Mesendoderm (in vitro differentiated cells): ENCODE results near the gene AGR2.

Source experiments
- DNase-seq: peaks from one replicate; pipeline ENCODE4 v3.0.0; 2013
- H2AK5ac ChIP-seq: 2 replicates; pipeline ENCODE4 v1.6.1; 2013; ENCODE audit warnings: low read length, inconsistent platforms
- H2BK120ac ChIP-seq: 2 replicates; pipeline ENCODE4 v1.6.1; 2013; ENCODE audit warnings: low read depth, mild to moderate bottlenecking, low read length, moderate library complexity, mixed read lengths
- H2BK15ac ChIP-seq: replicated peaks from 2 replicates; pipeline ENCODE4 v1.6.1; 2013; ENCODE audit warnings: low read depth, mild to moderate bottlenecking, moderate library complexity
- H2BK5ac ChIP-seq: 2 replicates; pipeline ENCODE4 v1.6.1; 2013; ENCODE audit warnings: low read length, inconsistent platforms
- H3K18ac ChIP-seq: 2 replicates; pipeline ENCODE4 v1.6.1; 2013; ENCODE audit warnings: mild to moderate bottlenecking, low read length, mixed read lengths
- H3K23ac ChIP-seq: one replicate; pipeline ENCODE4 v1.6.1; 2013; ENCODE audit warnings: low read length
- H3K27ac ChIP-seq: 2 replicates; pipeline ENCODE4 v1.5.1; 2013; ENCODE audit warnings: low read depth, mild to moderate bottlenecking, inconsistent platforms, low read length, moderate library complexity
- H3K27me3 ChIP-seq: 2 replicates; pipeline ENCODE4 v1.6.1; 2013; ENCODE audit warnings: low read length, control low read depth, mild to moderate bottlenecking, inconsistent platforms; ENCODE audit not compliant: insufficient read depth, poor library complexity
- H3K36me3 ChIP-seq: 2 replicates; pipeline ENCODE4 v1.6.1; 2013; ENCODE audit warnings: low read length, inconsistent platforms; ENCODE audit not compliant: control insufficient read depth, insufficient read depth
- H3K4ac ChIP-seq: one replicate; pipeline ENCODE4 v1.6.1; 2013; ENCODE audit warnings: low read depth, mild to moderate bottlenecking, low read length, moderate library complexity
- H3K4me1 ChIP-seq: 2 replicates; pipeline ENCODE4 v1.6.1; 2013; ENCODE audit warnings: low read depth, low read length, inconsistent platforms; ENCODE audit not compliant: control insufficient read depth
- H3K4me2 ChIP-seq: 2 replicates; pipeline ENCODE4 v1.6.1; 2013; ENCODE audit warnings: low read length
- H3K4me3 ChIP-seq: 2 replicates; pipeline ENCODE4 v1.5.1; 2013; ENCODE audit warnings: mild to moderate bottlenecking, low read length
- H3K56ac ChIP-seq: one replicate; pipeline ENCODE4 v1.6.1; 2013; ENCODE audit warnings: low read length
- H3K79me1 ChIP-seq: 2 replicates; pipeline ENCODE4 v1.6.1; 2013; ENCODE audit warnings: low read length, inconsistent platforms
- H3K79me2 ChIP-seq: 2 replicates; pipeline ENCODE4 v1.6.1; 2013; ENCODE audit warnings: mild to moderate bottlenecking, low read length; ENCODE audit not compliant: control insufficient read depth, insufficient read depth
- H3K9ac ChIP-seq: 2 replicates; pipeline ENCODE4 v1.6.1; 2013; ENCODE audit warnings: low read length, inconsistent platforms
- H4K5ac ChIP-seq: one replicate; pipeline ENCODE4 v1.6.1; 2013; ENCODE audit warnings: low read length
- H4K8ac ChIP-seq: one replicate; pipeline ENCODE4 v1.6.1; 2013; ENCODE audit warnings: low read depth, mild to moderate bottlenecking, control low read depth, low read length, moderate library complexity
- WGBS: extraction: QIAGEN DNeasy Blood & Tissue Kit; methylation state at CpG from one replicate; pipeline ENCODE4 v1.1.7; 2013; ENCODE audit warnings: low lambda C conversion rate, missing lambda C conversion rate; ENCODE audit not compliant: insufficient coverage; ENCODE audit errors: extremely low coverage; 5-methylcytosine and 5-hydroxymethylcytosine counted together

Gene AGR2

GRCh38 chr7:16753102-16753931 lies 51.5 kb downstream of the AGR2 start, which contains the start of gene TSPAN13:
Gene TSPAN13 (plus strand): TSS chr7:16753755. CDS start chr7:16753968, 213 bp downstream.
- Histone ChIP-seq H3K56ac (peak within 1 kb of the TSS; percentile 89), H3K4ac (no peak within 1 kb of the TSS), H3K4me1 (no peaks in the 10 kb centered on the region), H3K27me3 (no peaks in the 10 kb centered on the region), H3K4me2 (peak within 1 kb of the TSS; percentile 85), H3K4me3 (peak within 1 kb of the TSS; percentile 84), H2BK15ac (no peak within 1 kb of the TSS), H2AK5ac (no peak within 1 kb of the TSS), H3K79me1 (no peaks in the 10 kb centered on the region), H3K9ac (peak within 1 kb of the TSS; percentile 79), H3K18ac (no peak within 1 kb of the TSS), H3K36me3 (no peaks in the 10 kb centered on the region), H3K79me2 (no peaks in the 10 kb centered on the region), H4K8ac (no peak within 1 kb of the TSS), H3K27ac (peak within 1 kb of the TSS; percentile 25), H2BK120ac (no peak within 1 kb of the TSS), H3K23ac (no peak within 1 kb of the TSS), H2BK5ac (no peak within 1 kb of the TSS), H4K5ac (no peak within 1 kb of the TSS)
- no CpG with 5 or more reads among the region's 48 CpGs for WGBS
- peak; percentile 98 for DNase-seq

- Histone ChIP-seq H3K27me3 (no peaks in the 10 kb centered on the region), H3K9ac (no peak overlapping the region), H3K79me1 (no peaks in the 10 kb centered on the region), H3K4me1 (no peaks in the 10 kb centered on the region), H4K5ac (no peak overlapping the region), H3K27ac (no peak overlapping the region), H3K4me3 (no peak overlapping the region), H2BK120ac (no peak overlapping the region), H4K8ac (no peak overlapping the region), H3K4me2 (no peak overlapping the region), H2AK5ac (no peak overlapping the region), H3K18ac (no peak overlapping the region), H3K4ac (no peak overlapping the region), H2BK15ac (no peak overlapping the region), H3K23ac (no peak overlapping the region), H3K79me2 (no peaks in the 10 kb centered on the region), H3K56ac (no peak overlapping the region), H2BK5ac (no peak overlapping the region), H3K36me3 (no peaks in the 10 kb centered on the region)
- DNase-seq, result no peak
- WGBS, result no CpG with 5 or more reads among the region's 1 CpG
Measured at GRCh38 chr7:16747102-16747501, 57.7 kb downstream of the AGR2 start.

GRCh38 chr7:16745645-16746044 lies 59.2 kb downstream of the AGR2 start:
- H3K27ac ChIP-seq, result no peak overlapping the region
- no peak overlapping the region for H4K8ac ChIP-seq
- WGBS, result no CpG with 5 or more reads among the region's 2 CpGs

GRCh38 chr7:16744518-16745250 lies 60.1 kb downstream of the AGR2 start:
- H3K4me3 ChIP-seq, result no peak overlapping the region
- H3K27ac ChIP-seq, result no peak overlapping the region
- no peak for DNase-seq
- H2BK120ac ChIP-seq, result no peak overlapping the region
- H3K18ac ChIP-seq, result no peak overlapping the region
- H3K36me3 ChIP-seq, result no peaks in the 10 kb centered on the region
- H3K9ac ChIP-seq, result no peak overlapping the region
- H2AK5ac ChIP-seq, result no peak overlapping the region
- no peak overlapping the region for H4K8ac ChIP-seq
- no peak overlapping the region for H2BK5ac ChIP-seq
- no peak overlapping the region for H3K4ac ChIP-seq
- H3K4me1 ChIP-seq, result peaks cover 2% of the 10 kb centered on the region
- H3K79me2 ChIP-seq, result no peaks in the 10 kb centered on the region
- H3K4me2 ChIP-seq, result no peak overlapping the region
- no peak overlapping the region for H3K23ac ChIP-seq
- no peaks in the 10 kb centered on the region for H3K79me1 ChIP-seq
- no peak overlapping the region for H2BK15ac ChIP-seq
- H3K27me3 ChIP-seq, result no peaks in the 10 kb centered on the region
- WGBS, result no CpG with 5 or more reads among the region's 6 CpGs
- no peak overlapping the region for H3K56ac ChIP-seq
- no peak overlapping the region for H4K5ac ChIP-seq

More at GRCh38 chr7:16745645-16746044, 59.2 kb downstream of the AGR2 start:
- Histone ChIP-seq H3K4me1 (no peaks in the 10 kb centered on the region), H2BK15ac (no peak overlapping the region), H3K79me1 (no peaks in the 10 kb centered on the region), H2AK5ac (no peak overlapping the region), H4K5ac (no peak overlapping the region), H2BK5ac (no peak overlapping the region), H3K36me3 (no peaks in the 10 kb centered on the region), H3K4me3 (no peak overlapping the region), H3K27me3 (no peaks in the 10 kb centered on the region), H3K4me2 (no peak overlapping the region), H3K23ac (no peak overlapping the region), H2BK120ac (no peak overlapping the region), H3K9ac (no peak overlapping the region), H3K79me2 (no peaks in the 10 kb centered on the region), H3K18ac (no peak overlapping the region), H3K56ac (no peak overlapping the region), H3K4ac (no peak overlapping the region)
- DNase-seq, result no peak

GRCh38 chr7:16743236-16743635 lies 61.6 kb downstream of the AGR2 start:
- H3K27ac ChIP-seq, result no peak overlapping the region
- H3K9ac ChIP-seq, result no peak overlapping the region
- H3K36me3 ChIP-seq, result no peaks in the 10 kb centered on the region
- H3K79me2 ChIP-seq, result no peaks in the 10 kb centered on the region
- no peak overlapping the region for H3K4me2 ChIP-seq
- WGBS, result no CpG with 5 or more reads among the region's 4 CpGs
- H3K79me1 ChIP-seq, result no peaks in the 10 kb centered on the region
- H3K23ac ChIP-seq, result no peak overlapping the region
- no peak overlapping the region for H3K18ac ChIP-seq
- no peak overlapping the region for H4K5ac ChIP-seq
- no peak overlapping the region for H2BK15ac ChIP-seq
- no peak for DNase-seq
- H3K27me3 ChIP-seq, result no peaks in the 10 kb centered on the region
- H4K8ac ChIP-seq, result no peak overlapping the region
- no peak overlapping the region for H3K4me3 ChIP-seq
- no peak overlapping the region for H2BK120ac ChIP-seq
- H3K4me1 ChIP-seq, result peaks cover 2% of the 10 kb centered on the region
- no peak overlapping the region for H3K4ac ChIP-seq
- H3K56ac ChIP-seq, result no peak overlapping the region
- H2BK5ac ChIP-seq, result no peak overlapping the region
- H2AK5ac ChIP-seq, result no peak overlapping the region
